Measurements from ENCODE around the gene FANCG. TPM values are rescaled to one million over a fixed set of nuclear protein-coding genes. Genes with fewer than 3 reads are reported as not detected.

The FANCG gene
- total and polyA plus RNA-seq, 2 of the 8 experiments (the other 6 are each of a cell fraction or from before 2014, with no cell fraction given) = 66.6 to 87.1 TPM

DNA sequence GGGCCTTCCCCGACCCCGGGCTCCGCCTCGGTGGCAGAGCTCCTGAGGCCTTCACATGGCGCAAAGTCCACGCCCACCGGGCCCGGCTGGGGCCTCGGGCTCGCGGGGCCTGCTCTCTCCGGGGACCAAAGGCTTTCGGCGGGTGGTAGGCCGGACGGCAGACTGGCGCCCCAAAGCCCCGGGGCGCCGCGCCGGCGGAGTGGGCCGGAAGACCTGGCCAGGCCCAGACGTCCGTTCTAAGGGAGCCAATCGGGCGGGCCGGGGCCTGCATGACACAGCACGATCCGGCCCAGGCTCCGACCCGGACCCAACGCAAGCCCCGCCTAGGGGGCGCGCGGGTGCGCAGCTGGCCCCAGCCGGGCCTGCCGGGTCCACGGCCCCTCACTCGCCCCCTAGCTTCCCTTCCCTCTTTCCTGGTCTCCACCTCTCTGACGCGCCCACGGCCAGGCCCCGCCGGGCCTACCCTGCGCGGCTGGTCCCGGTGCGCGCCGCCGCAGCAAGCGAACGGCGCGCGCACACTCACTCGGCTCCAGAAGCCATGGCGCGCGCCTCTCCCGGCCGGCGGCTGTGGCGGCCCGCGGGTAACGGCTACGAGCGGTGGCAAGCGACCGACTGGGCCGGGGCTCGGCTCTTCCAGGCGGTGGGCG is 7.8 kb downstream of the FANCG start (continued):
- TF ChIP-seq CBX5 (IDR thresholded peaks at IDR 0.05; ENCODE audit: low read depth, low read length) = no peak
- peak in 1 of 2 experiments; percentile 8; a peak in 1 of 4 replicates for TF ChIP-seq RAD21 (IDR thresholded peaks at IDR 0.05 in 1 of 2, conservative IDR thresholded peaks at IDR 0.05 in 1 of 2; ENCODE audit: low read depth in 2 of 2, low read length in 2 of 2)
- TF ChIP-seq KDM5A (IDR thresholded peaks at IDR 0.05; ENCODE audit: low read length) = no peak
- TF ChIP-seq CBX8 (IDR thresholded peaks at IDR 0.05; ENCODE audit: borderline replicate concordance, low read depth, low read length) = no peak
- TF ChIP-seq POLR2A (IDR thresholded peaks at IDR 0.05; ENCODE audit: control extremely low read depth in 1 of 2, low read depth in 2 of 2, low read length in 2 of 2) = peak in 1 of 2 experiments; percentile 90; a peak in 1 of 3 replicates
- no peak for TF ChIP-seq GTF2F1 (IDR thresholded peaks at IDR 0.05; ENCODE audit: borderline replicate concordance, low read depth, low read length)
- TF ChIP-seq TBP (IDR thresholded peaks at IDR 0.05; ENCODE audit: low read depth, low read length) = no peak
- TF ChIP-seq TEAD4 (IDR thresholded peaks at IDR 0.05; ENCODE audit: low read depth, low read length) = no peak
- TF ChIP-seq, protein P1, sequence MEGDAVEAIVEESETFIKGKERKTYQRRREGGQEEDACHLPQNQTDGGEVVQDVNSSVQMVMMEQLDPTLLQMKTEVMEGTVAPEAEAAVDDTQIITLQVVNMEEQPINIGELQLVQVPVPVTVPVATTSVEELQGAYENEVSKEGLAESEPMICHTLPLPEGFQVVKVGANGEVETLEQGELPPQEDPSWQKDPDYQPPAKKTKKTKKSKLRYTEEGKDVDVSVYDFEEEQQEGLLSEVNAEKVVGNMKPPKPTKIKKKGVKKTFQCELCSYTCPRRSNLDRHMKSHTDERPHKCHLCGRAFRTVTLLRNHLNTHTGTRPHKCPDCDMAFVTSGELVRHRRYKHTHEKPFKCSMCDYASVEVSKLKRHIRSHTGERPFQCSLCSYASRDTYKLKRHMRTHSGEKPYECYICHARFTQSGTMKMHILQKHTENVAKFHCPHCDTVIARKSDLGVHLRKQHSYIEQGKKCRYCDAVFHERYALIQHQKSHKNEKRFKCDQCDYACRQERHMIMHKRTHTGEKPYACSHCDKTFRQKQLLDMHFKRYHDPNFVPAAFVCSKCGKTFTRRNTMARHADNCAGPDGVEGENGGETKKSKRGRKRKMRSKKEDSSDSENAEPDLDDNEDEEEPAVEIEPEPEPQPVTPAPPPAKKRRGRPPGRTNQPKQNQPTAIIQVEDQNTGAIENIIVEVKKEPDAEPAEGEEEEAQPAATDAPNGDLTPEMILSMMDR (IDR thresholded peaks at IDR 0.05; ENCODE audit: control extremely low read depth in 1 of 3, insufficient read depth in 1 of 3, low read depth in 1 of 3, low read length in 3 of 3) = peak; percentile 26 to 48 (median 45); a peak in 3 of 4 replicates
- no peak for TF ChIP-seq EZH2 (IDR thresholded peaks at IDR 0.05; ENCODE audit: low read depth, low read length, severe bottlenecking)
- TF ChIP-seq POU5F1 (IDR thresholded peaks at IDR 0.05; ENCODE audit: low read depth, low read length) = no peak
- TF ChIP-seq MAFK (IDR thresholded peaks at IDR 0.05; ENCODE audit: low read depth, low read length) = peak; percentile 79; the same call in 1 of the 2 replicates
- TF ChIP-seq SIN3A (conservative IDR thresholded peaks at IDR 0.05 in 1 of 2, IDR thresholded peaks at IDR 0.05 in 1 of 2; ENCODE audit: low read depth in 1 of 2, low read length in 2 of 2) = peak in 1 of 2 experiments; percentile 87; a peak in 1 of 4 replicates
- no peak for TF ChIP-seq KDM4A (IDR thresholded peaks at IDR 0.05; ENCODE audit: low read depth, low read length, severe bottlenecking)
- TF ChIP-seq PHF8 (conservative IDR thresholded peaks at IDR 0.05; ENCODE audit: low read depth, low read length) = peak; percentile 92
- TF ChIP-seq TCF12 (IDR thresholded peaks at IDR 0.05; ENCODE audit: low read depth, low read length) = no peak
- no peak; the same call in 1 of the 2 replicates for TF ChIP-seq NRF1 (IDR thresholded peaks at IDR 0.05; ENCODE audit: low read depth, low read length)

Measured in H1 (cell line).